ENCODE measurements around the gene PPTC7.

PPTC7 gene

DNA sequence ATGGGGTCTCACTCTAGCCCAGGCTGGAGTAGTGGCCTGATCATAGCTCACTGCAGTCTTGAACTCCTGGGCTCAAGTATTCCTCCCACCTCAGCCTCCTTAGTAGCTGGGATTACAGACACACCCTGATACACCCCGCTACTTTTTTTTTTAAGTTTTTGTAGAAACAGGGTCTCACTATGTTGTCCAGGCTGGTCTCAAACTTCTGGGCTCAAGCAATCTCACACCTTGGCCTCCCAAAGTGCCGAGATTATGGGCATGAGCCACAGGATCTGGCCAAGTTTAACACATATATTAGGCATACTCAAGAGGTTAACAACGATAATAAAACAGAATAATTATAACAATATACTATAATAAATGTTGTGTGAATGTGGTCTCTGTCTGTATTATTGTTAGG, 25.8 kb downstream of the PPTC7 start:
- Histone ChIP-seq H3K27ac (no peak overlapping the region), H3K9me3 (ENCODE audit: severe bottlenecking) (no peaks in the 10 kb centered on the region), H3K36me3 (no peaks in the 10 kb centered on the region), H3K27me3 (ENCODE audit: insufficient read depth, low read depth, severe bottlenecking) (no peaks in the 10 kb centered on the region), H3K4me3 (ENCODE audit: low read depth, low read length) (no peak overlapping the region)
- TF ChIP-seq, protein P1, sequence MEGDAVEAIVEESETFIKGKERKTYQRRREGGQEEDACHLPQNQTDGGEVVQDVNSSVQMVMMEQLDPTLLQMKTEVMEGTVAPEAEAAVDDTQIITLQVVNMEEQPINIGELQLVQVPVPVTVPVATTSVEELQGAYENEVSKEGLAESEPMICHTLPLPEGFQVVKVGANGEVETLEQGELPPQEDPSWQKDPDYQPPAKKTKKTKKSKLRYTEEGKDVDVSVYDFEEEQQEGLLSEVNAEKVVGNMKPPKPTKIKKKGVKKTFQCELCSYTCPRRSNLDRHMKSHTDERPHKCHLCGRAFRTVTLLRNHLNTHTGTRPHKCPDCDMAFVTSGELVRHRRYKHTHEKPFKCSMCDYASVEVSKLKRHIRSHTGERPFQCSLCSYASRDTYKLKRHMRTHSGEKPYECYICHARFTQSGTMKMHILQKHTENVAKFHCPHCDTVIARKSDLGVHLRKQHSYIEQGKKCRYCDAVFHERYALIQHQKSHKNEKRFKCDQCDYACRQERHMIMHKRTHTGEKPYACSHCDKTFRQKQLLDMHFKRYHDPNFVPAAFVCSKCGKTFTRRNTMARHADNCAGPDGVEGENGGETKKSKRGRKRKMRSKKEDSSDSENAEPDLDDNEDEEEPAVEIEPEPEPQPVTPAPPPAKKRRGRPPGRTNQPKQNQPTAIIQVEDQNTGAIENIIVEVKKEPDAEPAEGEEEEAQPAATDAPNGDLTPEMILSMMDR (IDR thresholded peaks at IDR 0.05; ENCODE audit: low read depth, low read length) = no peak
- DNase-seq = no peak

DNA sequence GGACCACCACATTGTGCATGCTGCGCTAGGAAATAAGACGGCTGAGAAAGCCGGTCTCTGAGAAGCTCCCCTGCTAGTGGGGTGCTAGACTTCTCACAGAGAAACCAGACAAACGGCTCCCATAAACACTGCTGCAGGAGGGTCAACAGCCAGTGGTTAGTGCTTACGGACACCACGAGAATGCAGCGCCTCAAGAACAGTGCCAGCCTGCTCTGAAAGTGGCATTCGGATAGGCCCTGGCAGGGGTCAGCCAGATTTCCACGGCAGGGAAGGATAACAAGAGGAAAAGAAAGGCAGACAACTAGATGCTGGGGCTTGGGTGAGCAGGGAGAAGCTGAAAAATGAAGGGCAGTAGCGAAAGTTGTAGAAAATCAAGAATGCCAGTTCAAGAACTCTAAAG, 26.4 kb downstream of the PPTC7 start:
- H3K27me3 ChIP-seq (ENCODE audit: insufficient read depth, low read depth, severe bottlenecking) = no peaks in the 10 kb centered on the region
- DNase-seq = no peak
- TF ChIP-seq, protein P1 (IDR thresholded peaks at IDR 0.05; ENCODE audit: low read depth, low read length) = no peak
- H3K27ac ChIP-seq = no peak overlapping the region
- no peaks in the 10 kb centered on the region for H3K9me3 ChIP-seq (ENCODE audit: severe bottlenecking)
- no peak overlapping the region for H3K4me3 ChIP-seq (ENCODE audit: low read depth, low read length)
- no peaks in the 10 kb centered on the region for H3K36me3 ChIP-seq

DNA sequence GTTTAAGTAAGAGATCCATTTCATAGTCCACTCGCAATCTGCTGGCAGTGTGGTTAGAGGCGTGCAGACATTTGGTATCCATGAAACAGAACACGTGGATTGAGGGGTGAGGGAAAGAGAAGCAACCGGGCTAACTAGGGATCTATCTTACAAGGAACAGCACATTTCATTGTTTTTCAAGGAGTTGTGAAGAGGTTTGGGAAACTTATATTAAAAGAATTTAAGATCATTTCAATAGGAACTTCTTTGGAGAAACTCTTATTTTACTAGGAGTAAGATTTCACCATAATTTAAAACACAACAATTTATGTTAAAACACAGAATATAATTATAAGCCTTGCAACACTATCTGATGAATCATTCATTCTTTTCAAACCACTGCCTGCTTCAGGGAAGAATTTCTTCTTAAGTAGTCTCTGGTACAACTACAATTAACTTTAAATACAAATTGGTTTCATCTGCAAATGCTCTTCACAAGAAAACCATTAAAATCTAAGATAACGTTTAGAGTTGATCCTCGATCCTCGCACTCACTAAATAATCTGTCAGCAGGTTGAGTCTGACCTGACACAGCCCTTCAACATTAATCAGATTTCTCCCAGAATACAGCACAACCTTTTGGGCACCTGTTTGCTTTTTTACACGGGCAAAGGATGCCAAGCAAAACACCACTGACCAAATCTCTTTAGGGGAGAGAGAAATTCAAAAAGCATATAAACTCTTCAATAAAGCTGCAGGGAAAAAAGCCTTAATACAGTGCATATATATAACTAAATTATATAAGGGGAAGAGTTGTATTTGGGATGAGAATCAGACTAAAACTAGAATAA, 27.3 kb downstream of the PPTC7 start:
- H3K27ac ChIP-seq = no peak overlapping the region
- TF ChIP-seq, protein P1 (IDR thresholded peaks at IDR 0.05; ENCODE audit: low read depth, low read length) = no peak
- peaks cover 4% of the 10 kb centered on the region for H3K36me3 ChIP-seq
- H3K9me3 ChIP-seq (ENCODE audit: severe bottlenecking) = no peaks in the 10 kb centered on the region
- H3K4me3 ChIP-seq (ENCODE audit: low read depth, low read length) = no peak overlapping the region
- no peak for DNase-seq
- H3K27me3 ChIP-seq (ENCODE audit: insufficient read depth, low read depth, severe bottlenecking) = no peaks in the 10 kb centered on the region

DNA sequence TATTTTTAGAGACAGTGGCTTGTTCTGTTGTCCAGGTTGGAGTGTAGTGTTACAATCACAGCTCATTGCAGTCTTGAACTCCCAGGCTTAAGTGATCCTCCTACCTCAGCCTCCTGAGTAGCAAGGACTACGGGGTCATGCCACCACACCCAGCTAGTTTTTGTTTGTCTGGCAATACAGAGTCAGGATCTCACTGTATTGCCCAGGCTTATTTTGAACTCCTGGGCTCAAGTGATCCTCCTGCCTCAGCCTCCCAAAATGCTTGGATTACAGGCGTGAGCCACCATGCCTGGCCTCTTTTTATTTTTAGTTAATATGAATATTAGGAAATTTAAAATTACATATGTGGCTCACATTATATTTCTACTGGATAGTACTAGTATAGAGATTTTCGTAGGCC, 28.9 kb downstream of the PPTC7 start:
- peaks cover 5% of the 10 kb centered on the region for H3K36me3 ChIP-seq
- H3K9me3 ChIP-seq (ENCODE audit: severe bottlenecking) = no peaks in the 10 kb centered on the region
- TF ChIP-seq, protein P1 (IDR thresholded peaks at IDR 0.05; ENCODE audit: low read depth, low read length) = no peak
- H3K4me3 ChIP-seq (ENCODE audit: low read depth, low read length) = no peak overlapping the region
- DNase-seq = no peak
- H3K27me3 ChIP-seq (ENCODE audit: insufficient read depth, low read depth, severe bottlenecking) = no peaks in the 10 kb centered on the region
- H3K27ac ChIP-seq = no peak overlapping the region

DNA sequence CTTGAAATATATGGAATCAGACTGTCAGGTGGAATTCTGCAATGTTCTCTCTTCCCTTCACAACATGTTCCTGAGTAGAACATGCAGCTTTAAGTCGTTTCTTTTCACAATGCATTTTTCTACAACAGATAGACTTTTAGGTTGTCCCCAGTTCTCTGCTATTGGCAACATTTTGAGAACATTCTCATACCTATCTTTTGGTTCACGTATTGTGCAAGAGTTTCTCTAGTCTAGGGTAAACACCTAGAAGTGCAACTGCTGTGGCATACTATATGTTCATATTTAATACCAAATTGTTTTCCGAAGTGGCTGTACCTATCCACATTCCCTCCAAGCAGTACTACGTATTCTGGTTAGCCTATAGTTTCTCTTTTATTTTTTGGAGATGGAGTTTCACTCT, 32.1 kb downstream of the PPTC7 start:
- Histone ChIP-seq H3K27ac (no peak overlapping the region), H3K4me3 (ENCODE audit: low read depth, low read length) (no peak overlapping the region), H3K27me3 (ENCODE audit: insufficient read depth, low read depth, severe bottlenecking) (no peaks in the 10 kb centered on the region), H3K9me3 (ENCODE audit: severe bottlenecking) (no peaks in the 10 kb centered on the region), H3K36me3 (peaks cover 5% of the 10 kb centered on the region)
- no peak for DNase-seq
- TF ChIP-seq, protein P1 (IDR thresholded peaks at IDR 0.05; ENCODE audit: low read depth, low read length) = no peak

DNA sequence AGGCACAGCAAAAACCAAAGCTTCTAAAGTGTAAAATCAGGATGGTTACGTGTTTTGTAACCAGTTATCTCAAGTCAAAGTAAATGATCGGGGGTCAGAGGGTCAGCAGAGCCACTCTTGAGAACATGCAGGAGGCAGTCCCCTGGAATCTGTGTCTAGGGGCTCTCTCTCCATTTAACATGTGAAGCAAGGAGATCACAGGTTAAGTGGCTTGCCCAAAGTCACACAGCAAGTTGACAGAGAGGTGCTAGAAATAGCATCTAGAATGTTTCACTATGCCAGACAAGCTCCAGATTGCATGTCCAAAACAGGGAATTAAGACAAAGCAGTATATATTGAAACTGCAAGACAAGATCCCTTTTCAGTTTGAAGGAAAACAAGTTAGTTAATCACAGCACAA, 33.4 kb downstream of the PPTC7 start:
- H3K27me3 ChIP-seq (ENCODE audit: insufficient read depth, low read depth, severe bottlenecking) = no peaks in the 10 kb centered on the region
- no peaks in the 10 kb centered on the region for H3K9me3 ChIP-seq (ENCODE audit: severe bottlenecking)
- no peak for DNase-seq
- H3K36me3 ChIP-seq = peaks cover 12% of the 10 kb centered on the region
- no peak overlapping the region for H3K4me3 ChIP-seq (ENCODE audit: low read depth, low read length)
- TF ChIP-seq, protein P1 (IDR thresholded peaks at IDR 0.05; ENCODE audit: low read depth, low read length) = no peak
- H3K27ac ChIP-seq = no peak overlapping the region

All from WERI-Rb-1 (cell line).